ENCODE results near the gene TUBB2A. TPM values are rescaled to one million over a fixed set of nuclear protein-coding genes. Genes with fewer than 3 reads are reported as not detected.
A peak's percentile ranks its signal among the peaks of the same experiment; 100 is the strongest.

TUBB2A gene
- total RNA-seq, 1 donor from 2014 or later = 1,207 TPM

DNA sequence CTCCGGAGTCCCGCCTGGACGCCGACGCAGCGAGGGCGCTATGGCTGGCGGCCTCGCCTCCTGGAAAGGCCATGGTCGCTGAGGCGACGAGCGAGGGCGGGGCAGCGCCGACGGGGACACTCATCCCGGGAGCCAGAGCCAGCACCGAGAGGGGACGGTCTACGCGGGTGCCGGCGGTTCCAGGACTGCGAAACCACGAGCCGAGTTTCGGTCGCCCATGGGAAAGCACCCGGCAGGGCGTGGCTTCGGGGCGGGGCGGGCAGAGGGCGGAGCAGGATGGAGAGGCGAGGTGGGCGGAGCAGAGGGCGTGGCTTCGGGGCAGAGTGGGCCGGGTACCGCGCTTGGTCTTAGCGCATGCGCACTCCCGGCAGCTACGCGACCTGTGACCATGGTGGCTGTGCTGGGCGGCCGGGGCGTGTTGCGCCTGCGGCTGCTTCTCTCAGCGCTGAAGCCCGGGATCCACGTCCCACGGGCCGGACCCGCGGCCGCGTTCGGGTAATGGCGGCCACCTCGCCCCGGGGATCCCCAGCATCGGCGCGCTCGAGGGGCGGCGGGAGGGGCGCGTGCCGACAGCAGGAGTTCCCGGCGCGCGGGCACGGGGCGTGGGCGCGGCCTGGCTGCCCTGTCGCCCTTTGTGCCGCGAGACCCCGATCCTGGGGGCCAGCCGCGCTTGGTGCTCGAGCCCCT lies 38.8 kb downstream of the TUBB2A start, which contains the start of gene BPHL:
Gene BPHL, plus strand, starts transcription at position 359 of the 687 bp plus-strand sequence. Its CDS starts 30 bp downstream, at position 389.
- peak; percentile 97 for DNase-seq

DNA sequence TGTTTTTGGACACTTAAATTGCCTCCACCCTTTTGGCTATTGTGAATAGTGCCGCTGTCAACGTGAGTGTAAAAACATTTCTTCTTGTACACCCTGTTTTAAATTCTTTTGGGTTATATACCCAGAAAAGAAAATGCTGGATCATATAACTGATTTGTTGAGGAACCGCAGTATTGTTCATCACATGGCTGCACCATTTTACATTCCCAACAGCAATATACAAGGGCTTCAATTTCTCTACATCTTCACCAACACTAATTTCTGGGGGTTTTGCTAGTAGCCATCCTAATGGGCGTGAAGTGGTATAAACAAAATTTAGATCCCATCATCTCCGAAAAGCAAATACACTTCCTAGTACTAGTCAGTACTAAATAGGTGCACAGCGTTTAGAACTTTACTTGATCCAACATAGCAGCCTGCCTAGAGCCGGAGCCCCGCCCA lies 39.4 kb downstream of the TUBB2A start:
- DNase-seq = no peak

- DNase-seq = no peak
These were observed 43.0 kb downstream of the TUBB2A start for GRCh38 chr6:3114377-3114776.

DNA sequence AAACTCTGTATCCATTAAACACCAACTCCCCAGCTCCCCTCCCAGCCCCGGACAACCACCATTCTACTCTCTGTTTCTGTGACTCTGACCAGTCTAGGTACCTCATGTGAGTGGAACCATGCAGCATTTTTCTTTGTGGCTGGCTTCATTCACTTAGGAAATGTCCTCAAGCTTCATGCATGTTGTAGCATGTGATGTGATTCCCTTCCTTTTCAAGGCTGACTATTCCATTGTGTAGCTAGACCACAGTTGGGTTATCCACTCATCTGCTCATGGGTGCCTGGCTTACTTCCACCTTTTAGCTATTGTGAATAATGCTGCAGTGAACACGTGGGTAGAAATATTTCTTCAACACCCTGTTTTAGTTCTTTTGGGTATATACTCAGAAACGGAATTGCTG lies 47.6 kb downstream of the TUBB2A start:
- no peak for DNase-seq

DNA sequence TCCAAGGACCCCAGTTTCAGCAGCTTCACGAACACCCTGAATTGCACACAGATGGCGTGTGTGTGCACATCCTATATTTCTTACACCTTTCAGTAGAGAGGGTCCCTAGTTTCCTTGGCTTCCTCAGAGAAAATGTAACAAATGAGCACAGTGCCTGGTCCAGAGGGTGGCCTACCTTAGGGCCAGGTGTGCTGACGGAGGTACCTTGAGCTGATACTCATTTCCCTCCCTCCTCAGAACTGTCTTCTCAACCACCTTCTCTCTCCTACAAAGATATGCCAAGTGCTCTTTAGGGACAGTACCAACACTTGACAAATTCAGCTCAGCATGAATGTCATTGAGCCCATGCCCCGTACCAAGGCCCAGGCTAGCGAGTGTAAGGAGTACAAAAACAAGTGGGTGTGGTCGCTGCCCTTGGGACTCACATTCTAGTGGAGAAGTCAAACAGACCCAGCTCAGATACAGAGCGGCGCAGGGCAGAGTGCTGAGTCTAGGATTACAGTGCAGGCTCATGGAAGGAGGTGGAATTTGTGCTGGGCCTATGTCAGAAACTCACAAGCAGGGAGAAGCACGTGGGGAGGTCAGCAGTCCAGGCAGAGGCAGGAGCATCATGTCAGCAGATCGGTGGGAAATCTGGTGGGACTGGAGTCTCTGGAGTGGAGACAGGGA lies 48.5 kb downstream of the TUBB2A start:
- DNase-seq = no peak

Other genes starting within 250 kb of the TUBB2A start
- gene SERPINB6, start 186.0 kb downstream of the TUBB2A start, total RNA-seq = 12.3 TPM
- 8.0 TPM for gene NQO2, start 157.7 kb downstream of the TUBB2A start, total RNA-seq
- 5.3 TPM for gene RIPK1, start 89.0 kb downstream of the TUBB2A start, total RNA-seq
- gene BPHL, start 38.8 kb downstream of the TUBB2A start, total RNA-seq = 18.9 TPM
- 4,324 TPM for gene TUBB2B, start 70.1 kb upstream of the TUBB2A start, total RNA-seq
- 28.5 TPM for gene PSMG4, start 101.4 kb upstream of the TUBB2A start, total RNA-seq